K562 (cell line): ENCODE results near the gene HAUS6. TPM values are rescaled to one million over a fixed set of nuclear protein-coding genes. Genes with fewer than 3 reads are reported as not detected.
A peak's percentile ranks its signal among the peaks of the same experiment; 100 is the strongest.

ENCODE experiments used
- CEBPB ChIP-seq: fragments of 450-650 bp; IDR thresholded peaks from 2 replicates; pipeline ENCODE4 v1.6.1; 2016; ENCODE audit warnings: missing genetic modification characterization, missing compliant biosample characterization
- DPF2 ChIP-seq: fragments of 450-650 bp; IDR thresholded peaks from 2 replicates; pipeline ENCODE4 v1.6.1; 2016
- EWSR1 ChIP-seq: fragments of 450-650 bp; IDR thresholded peaks from 2 replicates; pipeline ENCODE4 v1.6.1; 2018; ENCODE audit warnings: borderline replicate concordance, mild to moderate bottlenecking, low read depth, moderate library complexity; ENCODE audit not compliant: partially characterized antibody
- FOSL1 ChIP-seq: fragments of 200-800 bp; sonication (Bioruptor generic); conservative IDR thresholded peaks from 2 replicates; pipeline ENCODE4 v1.6.1; 2016; ENCODE audit warnings: missing genetic modification characterization, missing compliant biosample characterization
- HMBOX1 ChIP-seq: sonication (generic); IDR thresholded peaks from 2 replicates; pipeline ENCODE4 v1.6.1; 2016
- JUN ChIP-seq, 2 experiments: sonication (generic) in 1 of 2; formaldehyde crosslinking in 1 of 2; IDR thresholded peaks; 2 replicates each; pipeline versions ENCODE4 v1.6.1 to v1.8.0; 2012 to 2022; ENCODE audit warnings: borderline replicate concordance in 2 of 2, mild to moderate bottlenecking in 2 of 2, improper control_type of control experiment in 1 of 2, low read depth in 1 of 2, low read length in 1 of 2, missing genetic modification reagents in 1 of 2
- JUND ChIP-seq, 2 experiments: IDR thresholded peaks; 2 replicates in 1 of 2; 3 replicates in 1 of 2; pipeline ENCODE4 v1.6.1; 2011; ENCODE audit warnings: borderline replicate concordance in 2 of 2, low read depth in 2 of 2, low read length in 2 of 2, improper control_type of control experiment in 1 of 2, missing biosample characterization in 1 of 2, missing genetic modification characterization in 1 of 2, missing genetic modification reagents in 1 of 2
- LCOR ChIP-seq: sonication (generic); formaldehyde crosslinking; IDR thresholded peaks from 2 replicates; pipeline ENCODE4 v1.8.0; 2022; ENCODE audit warnings: mild to moderate bottlenecking, missing genetic modification reagents
- SMARCE1 ChIP-seq: fragments of 450-650 bp; IDR thresholded peaks from 2 replicates; pipeline ENCODE4 v1.7.1; 2016; ENCODE audit warnings: mild to moderate bottlenecking
- SNRNP70 ChIP-seq: fragments of 200-400 bp; formaldehyde crosslinking; optimal IDR thresholded peaks from 2 replicates; pipeline ENCODE3; 2017; ENCODE audit warnings: low read depth, low read length
- ZBTB40 ChIP-seq, 2 experiments: fragments of 450-650 bp in 1 of 2; sonication (generic) in 1 of 2; formaldehyde crosslinking in 1 of 2; IDR thresholded peaks; 2 replicates each; pipeline versions ENCODE4 v1.7.1 to v1.9.0; 2016 to 2022; ENCODE audit warnings: inconsistent platforms in 1 of 2, mild to moderate bottlenecking in 1 of 2, missing genetic modification reagents in 1 of 2
- ZC3H11A ChIP-seq: IDR thresholded peaks from 2 replicates; pipeline ENCODE4 v1.6.1; 2012; ENCODE audit warnings: low read depth, low read length, improper control_type of control experiment
- ZFP1 ChIP-seq: fragments of 450-650 bp; formaldehyde crosslinking; IDR thresholded peaks from 2 replicates; pipeline ENCODE4 v1.4.0; 2020; ENCODE audit warnings: mild to moderate bottlenecking, mixed read lengths
- ZKSCAN3 ChIP-seq: fragments of 250-450 bp; sonication (Bioruptor Pico); IDR thresholded peaks from 2 replicates; pipeline ENCODE4 v1.4.0; 2020
- ZNF174 ChIP-seq: fragments of 250-450 bp; sonication (Bioruptor Pico); IDR thresholded peaks from 2 replicates; pipeline ENCODE4 v1.4.0; 2020; ENCODE audit warnings: mild to moderate bottlenecking
- ZNF224 ChIP-seq: sonication (generic); formaldehyde crosslinking; IDR thresholded peaks from 2 replicates; pipeline ENCODE4 v1.8.0; 2022; ENCODE audit warnings: mild to moderate bottlenecking, missing genetic modification reagents
- ZNF384 ChIP-seq: IDR thresholded peaks from 2 replicates; pipeline ENCODE4 v1.6.1; 2012; ENCODE audit warnings: low read depth, low read length, improper control_type of control experiment
- polyA plus RNA-seq, 8 experiments: library from polyadenylated mRNA; depleted of rRNA in 4 of 8; stranded (reverse) in 5 of 8; unstranded in 3 of 8; fragments of >200 nt; fragmentation: Nextera tagmentation in 2 of 8; fragmentation: Illumina TruSeq in 1 of 8; extraction: Ambion mirVana in 2 of 8; extraction: Trizol in 1 of 8; gene quantifications; 2 replicates each; pipeline versions ENCODE4 v1.2.1 to v1.2.3, GENCODE V29; 2011 to 2014; ENCODE audit warnings: inconsistent platforms in 1 of 8, missing spikeins in 1 of 8
- total RNA-seq, 7 experiments: library from RNA; depleted of rRNA in 6 of 7; stranded (reverse); fragments of >200 nt in 6 of 7; fragmentation: Illumina TruSeq in 2 of 7; extraction: Trizol in 2 of 7; gene quantifications; 2 replicates each; pipeline versions ENCODE4 v1.2.1 to v1.2.3, GENCODE V29; 2011 to 2021; ENCODE audit warnings: low replicate concordance in 1 of 7

Gene HAUS6
- total and polyA plus RNA-seq, 9 of the 15 experiments (the other 6 are each of a cell fraction or from before 2014, with no cell fraction given): 10.2 to 31.7 (median 23.1) TPM

GRCh38 chr9:19113964-19114679 lies 11.4 kb upstream of the HAUS6 start (continued):
- TF ChIP-seq ZBTB40 (IDR thresholded peaks at IDR 0.05) (peak; percentile 91), ZBTB40 (CRISPR knock-in tag; IDR thresholded peaks at IDR 0.05) (peak; percentile 93), ZC3H11A (no peak), HMBOX1 (peak; percentile 81; the same call in 1 of the 2 replicates), JUN (IDR thresholded peaks at IDR 0.05; ENCODE audit: borderline replicate concordance, low read depth, low read length) (peak; percentile 60; the same call in 1 of the 2 replicates), JUN (CRISPR knock-in tag; IDR thresholded peaks at IDR 0.05; ENCODE audit: borderline replicate concordance) (no peak), ZKSCAN3 (CRISPR knock-in tag) (no peak), CEBPB (peak; percentile 89), LCOR (CRISPR knock-in tag) (no peak), ZNF384 (peak; percentile 42; the same call in 1 of the 2 replicates), ZNF224 (CRISPR knock-in tag) (no peak), DPF2 (peak; percentile 53; the same call in 1 of the 2 replicates), EWSR1 (no peak), FOSL1 (peak; percentile 90), ZFP1 (CRISPR knock-in tag) (no peak), JUND (IDR thresholded peaks at IDR 0.05; ENCODE audit: borderline replicate concordance, low read depth, low read length) (peak; percentile 83), JUND (tag; IDR thresholded peaks at IDR 0.05; ENCODE audit: borderline replicate concordance, low read depth, low read length) (peak; percentile 86), SNRNP70 (no peak), ZNF174 (CRISPR knock-in tag) (no peak), SMARCE1 (peak; percentile 63; the same call in 1 of the 2 replicates)
